Measurements from ENCODE around the gene SMIM35.
"Not testable (repeated sequence)": the region's sequence is repeated elsewhere in the genome, so short reads cannot be mapped to it uniquely, and the experiment has no call there.

SMIM35 gene

DNA sequence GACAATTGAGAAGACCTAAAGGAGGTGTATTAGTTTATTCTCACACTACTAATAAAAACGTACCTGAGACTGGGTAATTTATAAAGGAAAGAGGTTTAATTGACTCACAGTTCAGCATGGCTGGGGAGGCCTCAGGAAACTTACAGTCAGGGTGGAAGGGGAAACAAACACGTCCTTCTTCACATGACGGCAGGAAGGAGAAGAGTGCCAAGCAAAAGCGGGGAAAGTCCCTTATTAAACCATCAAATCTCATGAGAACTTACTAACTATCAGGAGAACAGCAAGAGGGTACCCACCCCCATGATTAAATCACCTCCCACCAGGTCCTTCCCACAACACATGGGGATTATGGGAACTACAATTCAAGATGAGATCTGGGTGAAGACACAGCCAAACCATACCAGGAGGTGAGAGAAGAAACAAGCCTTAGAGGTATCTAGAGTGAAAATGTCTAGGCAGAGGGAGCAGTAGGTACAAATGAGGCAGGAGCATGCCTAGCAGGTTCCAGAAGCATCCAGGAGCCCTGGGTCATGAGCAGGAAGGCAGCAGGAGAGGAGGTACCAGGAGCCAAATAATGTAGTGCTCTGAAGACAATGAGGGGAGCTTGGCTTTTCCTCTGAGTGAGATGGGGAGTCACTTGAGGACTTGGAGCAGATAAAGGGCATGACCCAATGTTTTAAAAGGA lies 69.0 kb downstream of the SMIM35 start:
- DNase-seq, result no peak

DNA sequence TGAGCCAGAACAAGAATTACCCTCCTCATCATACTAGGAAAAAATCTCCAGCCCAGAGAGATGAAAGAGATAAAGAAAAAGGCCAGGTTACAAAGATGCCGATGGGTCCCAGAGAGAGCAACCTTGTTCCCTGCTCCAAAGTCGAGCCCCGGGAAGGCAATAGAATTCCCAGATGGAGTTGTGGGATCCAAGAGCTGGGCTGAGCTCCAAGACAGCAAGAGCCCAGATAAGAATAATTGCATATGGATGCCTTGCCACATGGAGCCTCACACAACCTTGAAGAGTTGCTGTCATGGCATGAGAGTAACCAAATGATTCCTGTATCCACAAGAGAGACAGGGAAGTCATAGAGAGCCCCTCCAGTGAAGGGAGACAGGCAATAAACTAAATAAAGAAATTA lies 69.7 kb downstream of the SMIM35 start:
- no peak for DNase-seq

GRCh38 chr11:118016104-118016503 lies 70.7 kb downstream of the SMIM35 start:
- no peak for DNase-seq

GRCh38 chr11:118015385-118015841 lies 71.3 kb downstream of the SMIM35 start:
- DNase-seq, result no peak

- DNase-seq, result no peak
Measured at GRCh38 chr11:118014022-118014421, 72.7 kb downstream of the SMIM35 start.

GRCh38 chr11:118012083-118012669 lies 74.6 kb downstream of the SMIM35 start:
- DNase-seq, result no peak

- no peak for DNase-seq
Measured at GRCh38 chr11:118010738-118011461, 75.9 kb downstream of the SMIM35 start.

DNA sequence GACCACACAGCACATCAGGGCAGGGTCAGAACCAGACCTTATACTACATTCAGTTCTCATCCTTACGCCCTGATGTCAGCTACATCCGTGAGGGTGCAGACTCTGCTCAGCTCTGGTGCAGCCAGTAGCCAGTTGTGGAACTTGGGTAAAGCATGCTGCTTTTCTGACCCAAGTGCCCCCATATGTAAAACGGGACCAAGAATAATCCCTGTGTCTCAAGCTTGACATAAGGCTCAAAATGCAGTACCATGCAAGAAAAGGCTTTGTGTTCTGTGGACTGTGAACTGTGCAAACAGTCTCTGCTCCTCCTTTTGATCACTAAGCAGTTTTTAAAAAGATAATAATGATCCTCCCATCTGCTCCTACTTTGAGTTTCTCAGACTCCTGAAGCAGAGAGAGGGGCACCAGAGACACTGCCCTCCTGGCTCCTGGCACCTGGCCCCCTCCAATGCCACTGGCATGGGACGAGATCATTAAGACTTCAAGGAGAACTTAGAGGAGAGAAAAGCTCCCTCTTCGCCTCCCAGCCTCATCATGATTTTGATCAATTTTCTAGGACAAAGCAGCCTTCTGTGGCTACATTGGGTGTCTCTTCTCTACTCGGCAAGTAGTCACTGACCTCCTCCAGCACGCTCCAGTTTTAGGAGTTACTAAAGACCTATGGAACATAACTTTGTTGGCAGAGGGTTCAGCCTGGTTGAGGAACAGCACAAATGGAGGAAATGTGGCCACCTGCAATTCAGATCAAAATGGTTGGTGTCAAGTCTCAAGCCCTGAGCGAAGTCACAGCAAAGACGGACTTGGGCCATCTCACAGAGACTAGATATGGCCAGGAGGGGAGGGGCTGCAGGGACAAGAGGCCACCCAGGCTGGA lies 76.7 kb downstream of the SMIM35 start:
- DNase-seq, result no peak

GRCh38 chr11:118008271-118008911 lies 78.4 kb downstream of the SMIM35 start:
- DNase-seq, result no peak

- not testable (repeated sequence) for DNase-seq
Measured at GRCh38 chr11:118007563-118008270, 79.0 kb downstream of the SMIM35 start.

DNA sequence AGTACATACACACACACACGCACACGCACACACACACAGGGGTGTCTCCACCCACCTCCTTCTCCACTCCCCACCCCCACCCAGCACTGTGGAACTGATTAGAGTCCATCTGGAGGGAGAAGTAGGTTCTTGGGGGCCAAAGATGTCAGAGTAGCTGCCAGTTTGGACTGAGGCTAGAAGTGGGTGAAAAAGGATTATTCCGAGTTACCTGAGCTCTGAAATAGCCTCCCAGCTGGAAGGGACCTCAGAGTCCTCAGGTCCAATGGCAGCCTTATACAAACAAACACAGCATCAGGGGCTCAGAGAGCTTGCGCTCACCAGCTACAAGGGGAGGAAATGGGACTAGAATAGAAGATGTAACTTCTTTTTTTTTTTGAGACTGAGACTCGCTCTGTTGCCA lies 79.7 kb downstream of the SMIM35 start:
- DNase-seq, result no peak

DNA sequence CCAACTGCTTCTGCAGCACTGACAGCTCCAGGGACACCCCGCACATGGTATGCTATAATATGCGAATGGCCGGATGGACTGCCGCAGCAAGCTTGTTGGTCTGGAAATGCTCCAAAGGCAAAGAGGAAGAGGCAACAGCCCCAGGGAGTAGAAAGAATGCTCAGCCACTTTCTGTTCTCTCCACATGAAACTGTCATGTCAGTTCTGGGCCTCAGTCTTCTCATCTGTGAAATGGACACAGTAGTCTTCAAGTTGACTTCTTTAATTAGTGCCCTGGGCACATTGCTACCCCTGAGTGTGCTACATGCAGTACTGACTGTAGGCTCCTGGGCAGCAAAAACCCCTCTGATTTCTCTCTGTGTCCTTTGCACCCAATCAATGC lies 80.6 kb downstream of the SMIM35 start:
- DNase-seq, result no peak

DNA sequence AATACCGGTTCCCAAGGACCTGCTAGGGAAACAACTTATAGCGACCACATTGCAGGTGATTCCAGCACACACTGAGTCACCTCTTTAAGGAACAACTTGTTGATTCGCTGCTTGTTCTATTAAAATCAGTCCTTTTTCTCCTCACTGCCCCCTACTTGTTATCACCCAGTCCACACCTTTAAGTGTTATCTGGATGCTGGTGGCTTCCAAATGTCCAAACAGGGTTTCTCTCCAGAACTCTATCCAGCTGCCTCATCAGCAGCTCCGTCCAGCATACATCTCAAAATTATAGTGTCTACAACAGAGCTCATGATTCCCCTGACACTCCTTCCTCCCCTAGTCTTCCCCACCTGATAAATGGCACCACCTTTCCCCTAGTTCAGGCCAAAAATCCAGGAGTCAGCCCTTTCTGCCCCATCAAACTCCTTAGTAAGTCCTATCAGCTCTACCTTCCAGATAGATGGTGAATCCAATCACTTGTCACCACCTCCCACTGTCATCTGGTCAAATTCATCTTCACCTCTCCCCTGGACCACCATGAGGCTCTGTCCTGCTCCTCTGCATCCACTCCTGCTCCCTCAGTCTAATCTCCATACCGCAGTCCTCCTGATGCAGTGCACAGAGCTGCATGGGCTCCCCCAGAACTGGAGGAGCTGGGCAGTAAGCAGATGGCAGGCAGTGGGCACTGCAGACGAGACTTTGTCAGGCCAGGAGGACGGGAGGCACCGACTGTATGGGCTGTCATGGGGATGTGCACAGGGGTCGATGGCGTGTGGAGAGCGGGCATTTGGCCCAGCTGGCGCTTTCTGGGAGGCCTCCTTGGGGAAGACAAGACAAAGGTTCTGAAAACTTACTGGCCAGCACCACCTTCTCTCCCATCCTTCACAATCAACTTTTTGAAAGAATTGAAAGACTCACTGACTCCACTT lies 81.3 kb downstream of the SMIM35 start:
- no peak for DNase-seq

- no peak for DNase-seq
Measured at GRCh38 chr11:118004543-118005223, 82.1 kb downstream of the SMIM35 start.

GRCh38 chr11:118003456-118003855 lies 83.3 kb downstream of the SMIM35 start:
- no peak for DNase-seq

- no peak for DNase-seq
Measured at GRCh38 chr11:118002541-118003423, 84.0 kb downstream of the SMIM35 start.

GRCh38 chr11:118002010-118002540 lies 84.7 kb downstream of the SMIM35 start:
- DNase-seq, result no peak

- DNase-seq, result no peak
Measured at GRCh38 chr11:118001494-118001971, 85.2 kb downstream of the SMIM35 start.

GRCh38 chr11:118000850-118001228 lies 85.9 kb downstream of the SMIM35 start:
- no peak for DNase-seq

All from NCI-H187 treated with DMSO at 0.1 percent for 48 hours (cell line).